Testis (tissue), 3 donors: ENCODE measurements around the gene PTPRG. TPM values are rescaled to one million over a fixed set of nuclear protein-coding genes. Genes with fewer than 3 reads are reported as not detected.

ENCODE experiments used
- DNase-seq: peaks from one replicate; pipeline ENCODE4 v3.0.0-alpha.2; 2019
- H3K27ac ChIP-seq, 2 donors: fragments of 200-600 bp; sonication (generic); one replicate each; pipeline ENCODE4 v1.5.1; 2019
- H3K27me3 ChIP-seq: fragments of 200-600 bp; sonication (generic); one replicate; pipeline ENCODE4 v1.5.1; 2019
- H3K36me3 ChIP-seq: fragments of 200-600 bp; sonication (generic); one replicate; pipeline ENCODE4 v1.5.1; 2017; ENCODE audit warnings: low read depth; ENCODE audit errors: missing control alignments
- H3K4me1 ChIP-seq: fragments of 200-600 bp; sonication (generic); one replicate; pipeline ENCODE4 v1.5.1; 2019
- H3K4me3 ChIP-seq, 2 donors: fragments of 200-600 bp; sonication (generic); one replicate each; pipeline ENCODE4 v1.5.1; 2017 to 2019
- H3K9me3 ChIP-seq: fragments of 200-600 bp; sonication (generic); one replicate; pipeline ENCODE4 v1.5.1; 2017
- POLR2A ChIP-seq: fragments of 450-650 bp; IDR thresholded peaks from one replicate; pipeline ENCODE4 v1.6.1; 2017; ENCODE audit warnings: antibody characterized with exemption, mild to moderate bottlenecking, moderate library complexity
- WGBS, 2 donors: methylation state at CpG; one replicate each; pipeline ENCODE4 v1.1.5; 2018; 5-methylcytosine and 5-hydroxymethylcytosine counted together
- intact Hi-C: fragments of 100-400 bp; cut with DNase I; formaldehyde crosslinking; loops from one replicate; pipeline ENCODE4 v1.15.1; 2023; ENCODE audit warnings: low total_unique reads
- polyA plus RNA-seq: library from polyadenylated mRNA; stranded (reverse); fragments of 350-450 nt; fragmentation: Illumina TruSeq; extraction: RNeasy Lipid Tissue Mini Kit (QIAGEN cat#74804); gene quantifications from one replicate; pipeline ENCODE4 v1.2.3, GENCODE V29; 2014; ENCODE audit warnings: low read depth, low replicate concordance; ENCODE audit not compliant: insufficient read depth
- total RNA-seq, 2 donors: library from RNA; depleted of rRNA; stranded (reverse); fragments of >200 nt; gene quantifications; one replicate each; pipeline ENCODE4 v1.2.3, GENCODE V29; 2016
- TF ChIP-seq, protein P1 (sequence below), 3 experiments: fragments of 450-650 bp in 2 of 3; fragments of 200-600 bp in 1 of 3; sonication (generic) in 1 of 3; IDR thresholded peaks; one replicate each; pipeline ENCODE4 v1.5.1; 2016 to 2019; ENCODE audit warnings: antibody characterized with exemption in 3 of 3, mild to moderate bottlenecking in 2 of 3, moderate library complexity in 1 of 3

The PTPRG gene
- total and polyA plus RNA-seq, 3 donors from 2014 or later: 26.3 to 107 (median 75.4) TPM

DNA sequence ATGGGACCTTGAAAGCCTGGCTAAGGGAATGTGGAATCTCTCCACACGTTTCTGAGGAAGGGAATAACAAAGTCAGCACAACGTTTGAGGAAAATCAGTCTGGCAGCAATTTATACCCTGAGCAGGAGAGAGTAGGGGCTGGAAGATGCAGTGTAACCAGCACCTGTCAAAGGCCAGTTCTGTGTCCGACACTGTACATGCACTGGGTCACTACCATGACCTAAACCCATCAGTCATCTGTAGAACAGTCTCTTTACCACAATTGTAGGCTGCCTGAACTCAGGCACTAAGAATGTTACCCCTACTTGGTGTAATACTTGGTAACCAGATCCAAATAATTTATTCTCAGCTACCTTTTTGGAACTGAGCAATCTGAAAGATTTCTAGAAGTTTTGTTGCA lies 698.6 kb downstream of the PTPRG start:
- no peak overlapping the region for H3K27ac ChIP-seq
- intact Hi-C loops: no loop called here
- no peaks in the 10 kb centered on the region for H3K36me3 ChIP-seq
- H3K4me1 ChIP-seq: peaks cover 8% of the 10 kb centered on the region
- no peaks in the 10 kb centered on the region for H3K27me3 ChIP-seq
- DNase-seq: no peak
- TF ChIP-seq, protein P1, sequence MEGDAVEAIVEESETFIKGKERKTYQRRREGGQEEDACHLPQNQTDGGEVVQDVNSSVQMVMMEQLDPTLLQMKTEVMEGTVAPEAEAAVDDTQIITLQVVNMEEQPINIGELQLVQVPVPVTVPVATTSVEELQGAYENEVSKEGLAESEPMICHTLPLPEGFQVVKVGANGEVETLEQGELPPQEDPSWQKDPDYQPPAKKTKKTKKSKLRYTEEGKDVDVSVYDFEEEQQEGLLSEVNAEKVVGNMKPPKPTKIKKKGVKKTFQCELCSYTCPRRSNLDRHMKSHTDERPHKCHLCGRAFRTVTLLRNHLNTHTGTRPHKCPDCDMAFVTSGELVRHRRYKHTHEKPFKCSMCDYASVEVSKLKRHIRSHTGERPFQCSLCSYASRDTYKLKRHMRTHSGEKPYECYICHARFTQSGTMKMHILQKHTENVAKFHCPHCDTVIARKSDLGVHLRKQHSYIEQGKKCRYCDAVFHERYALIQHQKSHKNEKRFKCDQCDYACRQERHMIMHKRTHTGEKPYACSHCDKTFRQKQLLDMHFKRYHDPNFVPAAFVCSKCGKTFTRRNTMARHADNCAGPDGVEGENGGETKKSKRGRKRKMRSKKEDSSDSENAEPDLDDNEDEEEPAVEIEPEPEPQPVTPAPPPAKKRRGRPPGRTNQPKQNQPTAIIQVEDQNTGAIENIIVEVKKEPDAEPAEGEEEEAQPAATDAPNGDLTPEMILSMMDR (IDR thresholded peaks at IDR 0.05): no peak
- TF ChIP-seq POLR2A: no peak
- no peaks in the 10 kb centered on the region for H3K9me3 ChIP-seq
- H3K4me3 ChIP-seq: no peak overlapping the region
- WGBS, 2 donors: 59 to 64% methylated on average over 3 of the region's 3 CpGs

DNA sequence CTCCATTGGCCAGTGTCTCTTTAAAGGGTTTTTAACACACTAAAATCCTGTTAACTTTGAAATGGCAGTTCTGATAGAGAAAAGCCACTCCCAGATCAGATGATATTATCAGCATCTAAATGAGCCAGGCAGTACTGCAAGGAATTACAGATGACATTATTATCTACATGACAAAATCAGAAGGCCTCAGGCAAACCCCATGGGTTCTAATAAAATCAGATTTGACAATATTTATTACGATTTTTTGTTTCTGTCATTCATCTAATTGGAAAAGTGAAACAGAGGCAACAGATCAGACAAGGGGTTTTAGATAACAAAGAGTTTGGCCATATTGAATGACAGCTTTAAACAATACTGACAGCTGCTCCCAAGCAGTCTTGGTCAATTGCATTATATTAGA lies 699.3 kb downstream of the PTPRG start:
- intact Hi-C loops: no loop called here
- no peak for DNase-seq
- 79 to 80% methylated on average over 1 of the region's 1 CpG for WGBS, 2 donors
- H3K27me3 ChIP-seq: no peaks in the 10 kb centered on the region
- no peak overlapping the region for H3K4me3 ChIP-seq
- H3K9me3 ChIP-seq: no peaks in the 10 kb centered on the region
- peaks cover 8% of the 10 kb centered on the region for H3K4me1 ChIP-seq
- H3K36me3 ChIP-seq: no peaks in the 10 kb centered on the region
- no peak for TF ChIP-seq POLR2A
- TF ChIP-seq, protein P1 (IDR thresholded peaks at IDR 0.05): no peak
- peak overlapping the region in 1 of 2 donors; percentile 72 for H3K27ac ChIP-seq

DNA sequence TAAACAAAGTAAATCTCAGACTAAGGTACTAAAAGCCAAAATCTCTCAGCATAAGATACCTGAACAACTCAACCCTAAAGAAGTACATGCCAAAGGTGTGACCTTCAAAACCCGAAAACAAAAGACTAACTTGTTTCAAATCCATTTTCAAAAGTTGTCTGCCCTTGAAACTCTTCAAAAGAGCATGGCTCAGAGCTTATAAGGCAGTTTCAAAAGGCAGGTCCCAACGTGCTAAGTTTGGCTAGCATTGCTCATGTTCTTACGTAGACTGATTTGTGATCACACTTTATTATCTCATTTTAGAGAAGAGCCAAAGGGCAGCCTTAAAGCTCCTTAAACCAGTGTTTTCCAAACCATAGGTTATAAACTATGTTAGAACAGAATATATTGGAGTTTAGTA lies 699.8 kb downstream of the PTPRG start:
- H3K36me3 ChIP-seq: no peaks in the 10 kb centered on the region
- peak; percentile 47 for DNase-seq
- TF ChIP-seq, protein P1 (IDR thresholded peaks at IDR 0.05): no peak
- no peak for TF ChIP-seq POLR2A
- H3K9me3 ChIP-seq: no peaks in the 10 kb centered on the region
- no peak overlapping the region for H3K4me3 ChIP-seq
- no peaks in the 10 kb centered on the region for H3K27me3 ChIP-seq
- peak overlapping the region; percentile 69 to 72 for H3K27ac ChIP-seq
- intact Hi-C loops: no loop called here
- WGBS, 2 donors: 52 to 61% methylated on average over 3 of the region's 3 CpGs
- H3K4me1 ChIP-seq: peaks cover 8% of the 10 kb centered on the region

DNA sequence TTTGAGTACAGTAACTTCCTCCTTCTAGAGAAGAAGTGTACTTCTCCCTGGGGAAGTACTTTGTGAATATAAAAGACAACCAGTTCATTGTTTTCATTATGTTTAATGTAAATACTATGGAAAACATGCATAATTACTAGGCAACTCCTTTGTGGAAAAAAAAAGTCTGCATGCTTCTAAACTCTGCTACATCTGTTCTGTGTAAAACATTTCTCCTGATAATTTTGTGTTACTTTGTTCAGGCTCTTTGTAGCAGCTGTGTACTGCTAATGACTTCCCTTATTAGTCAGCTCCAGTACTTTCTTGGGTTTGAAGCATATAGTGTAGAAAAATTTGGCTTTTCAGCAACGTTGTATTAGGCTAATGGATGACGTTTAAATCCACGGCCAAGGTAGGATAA lies 700.4 kb downstream of the PTPRG start:
- intact Hi-C loops: no loop called here
- no peaks in the 10 kb centered on the region for H3K9me3 ChIP-seq
- 56 to 70% methylated on average over 3 of the region's 3 CpGs for WGBS, 2 donors
- DNase-seq: no peak
- peak overlapping the region; percentile 69 to 72 for H3K27ac ChIP-seq
- H3K36me3 ChIP-seq: no peaks in the 10 kb centered on the region
- H3K4me1 ChIP-seq: peaks cover 8% of the 10 kb centered on the region
- TF ChIP-seq POLR2A: no peak
- TF ChIP-seq, protein P1 (IDR thresholded peaks at IDR 0.05): no peak
- H3K27me3 ChIP-seq: no peaks in the 10 kb centered on the region
- H3K4me3 ChIP-seq: no peak overlapping the region

DNA sequence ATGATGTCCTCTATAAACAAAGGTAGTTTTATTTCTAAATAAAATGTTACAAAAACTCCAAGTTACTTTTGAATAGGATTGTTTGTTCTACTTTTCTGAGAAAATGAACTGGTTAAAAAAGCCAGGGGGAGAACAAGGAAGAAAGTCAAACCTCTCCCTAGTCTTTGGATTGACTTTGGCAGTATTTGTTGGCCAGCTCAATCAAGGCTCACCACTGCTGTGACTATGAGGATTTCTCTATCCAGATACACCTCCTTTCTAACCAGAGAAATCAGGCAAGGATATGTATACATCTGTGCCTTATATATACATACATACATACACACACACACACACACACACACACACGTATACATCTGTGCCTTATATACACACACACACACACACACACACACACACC lies 704.2 kb downstream of the PTPRG start:
- Histone ChIP-seq H3K27me3 (no peaks in the 10 kb centered on the region), H3K4me1 (peaks cover 10% of the 10 kb centered on the region), H3K36me3 (no peaks in the 10 kb centered on the region), H3K9me3 (no peaks in the 10 kb centered on the region), H3K27ac (no peak overlapping the region), H3K4me3 (no peak overlapping the region)
- intact Hi-C loops: no loop called here
- TF ChIP-seq, protein P1 (IDR thresholded peaks at IDR 0.05): no peak
- TF ChIP-seq POLR2A: no peak
- 80 to 84% methylated on average over 1 of the region's 1 CpG for WGBS, 2 donors
- DNase-seq: no peak
